Uterus (tissue), 4 donors: ENCODE results near the gene GALNT9. TPM values are rescaled to one million over a fixed set of nuclear protein-coding genes. Genes with fewer than 3 reads are reported as not detected.

Experiments used
- DNase-seq, 2 donors: peaks; one replicate each; pipeline ENCODE4 v3.0.0-alpha.2; 2019 to 2020
- H3K27ac ChIP-seq, 2 donors: fragments of 200-600 bp; sonication (generic); 1 replicate in 1 of 2; 2 replicates in 1 of 2; pipeline ENCODE4 v1.5.1; 2016 to 2018
- H3K27me3 ChIP-seq, 2 donors: fragments of 200-600 bp; sonication (generic); one replicate each; pipeline ENCODE4 v1.5.1; 2018 to 2019; ENCODE audit warnings: control low read depth in 1 of 2
- H3K36me3 ChIP-seq, 2 donors: fragments of 200-600 bp; sonication (generic); one replicate each; pipeline ENCODE4 v1.5.1; 2019; ENCODE audit warnings: control low read depth in 1 of 2
- H3K4me1 ChIP-seq, 2 donors: fragments of 200-600 bp; sonication (generic); one replicate each; pipeline ENCODE4 v1.5.1; 2018 to 2019; ENCODE audit warnings: control low read depth in 1 of 2
- H3K4me3 ChIP-seq, 2 donors: fragments of 200-600 bp; sonication (generic); 1 replicate in 1 of 2; 2 replicates in 1 of 2; pipeline ENCODE4 v1.5.1; 2018 to 2019; ENCODE audit warnings: mild to moderate bottlenecking in 1 of 2
- H3K9me3 ChIP-seq, 2 donors: fragments of 200-600 bp; sonication (generic); one replicate each; pipeline ENCODE4 v1.5.1; 2019; ENCODE audit warnings: control low read depth in 1 of 2
- POLR2A ChIP-seq, 2 donors: fragments of 450-650 bp; IDR thresholded peaks; one replicate each; pipeline ENCODE4 v1.6.1; 2016; ENCODE audit warnings: antibody characterized with exemption in 2 of 2, mild to moderate bottlenecking in 1 of 2, moderate library complexity in 1 of 2
- intact Hi-C: fragments of 100-400 bp; cut with DNase I; formaldehyde crosslinking; loops from one replicate; pipeline ENCODE4 v1.15.1; 2023; ENCODE audit warnings: low total_unique reads
- total RNA-seq, 4 donors: library from RNA; depleted of rRNA in 3 of 4; stranded (reverse); fragments of >200 nt in 3 of 4; gene quantifications; one replicate each; pipeline versions ENCODE4 v1.1.0 to v1.2.4, GENCODE V29; 2014 to 2023
- TF ChIP-seq, protein P1 (sequence below), 4 experiments: fragments of 200-600 bp in 2 of 4; fragments of 450-650 bp in 2 of 4; sonication (generic) in 2 of 4; IDR thresholded peaks; one replicate each; pipeline ENCODE4 v1.5.1; 2016 to 2019; ENCODE audit warnings: antibody characterized with exemption in 4 of 4, mild to moderate bottlenecking in 2 of 4, moderate library complexity in 1 of 4
- donor health status: DM: yes; HTN: yes; CAD: no.

GALNT9 gene
- total RNA-seq, 4 donors from 2014 or later = 1.5 to 4.3 TPM; not detected in 2

DNA sequence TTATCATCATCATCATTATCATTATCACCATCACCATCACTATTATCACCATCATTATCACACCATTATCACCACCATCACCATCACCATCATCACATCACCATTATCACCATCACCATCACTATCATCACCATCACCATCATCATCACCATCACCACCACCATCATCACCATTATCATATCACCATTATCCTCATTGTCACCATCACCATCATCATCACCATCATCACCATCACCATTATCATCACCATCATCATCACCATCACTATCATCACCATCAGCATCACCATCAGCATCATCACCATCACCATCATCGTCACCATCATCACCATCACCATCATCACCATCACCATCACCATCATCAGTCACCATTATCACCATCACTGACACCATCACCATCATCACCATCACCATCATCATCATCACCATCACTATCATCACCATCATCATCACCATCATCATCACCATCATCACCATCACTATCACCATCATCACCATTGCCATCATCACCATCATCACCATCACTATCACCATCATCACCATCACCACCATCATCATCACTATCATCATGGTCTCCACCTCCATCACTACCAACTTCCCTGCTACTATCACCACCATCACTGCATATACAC, 20.2 kb upstream of the GALNT9 start:
- H3K4me1 ChIP-seq = no peaks in the 10 kb centered on the region
- intact Hi-C loops = no loop called here

DNA sequence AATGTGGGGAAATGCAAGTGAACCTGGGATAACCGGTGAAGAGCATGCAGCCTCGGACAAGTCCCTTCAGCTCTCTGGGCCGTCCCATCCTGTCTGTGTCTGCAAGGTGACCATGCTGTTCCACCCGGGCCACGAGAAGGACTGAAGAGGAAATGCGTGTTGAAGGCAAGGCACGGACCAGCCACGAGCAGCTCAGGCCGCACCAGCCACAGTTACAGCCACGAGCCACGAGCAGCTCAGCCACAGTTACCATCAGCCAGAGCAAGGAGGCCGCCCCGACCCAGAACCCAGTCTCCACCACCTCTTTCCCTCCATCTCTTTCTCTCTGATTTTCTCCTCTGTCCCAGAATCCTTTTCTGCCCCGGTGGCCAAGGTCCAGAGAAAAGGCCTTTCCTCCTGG, 18.8 kb upstream of the GALNT9 start:
- TF ChIP-seq, protein P1, sequence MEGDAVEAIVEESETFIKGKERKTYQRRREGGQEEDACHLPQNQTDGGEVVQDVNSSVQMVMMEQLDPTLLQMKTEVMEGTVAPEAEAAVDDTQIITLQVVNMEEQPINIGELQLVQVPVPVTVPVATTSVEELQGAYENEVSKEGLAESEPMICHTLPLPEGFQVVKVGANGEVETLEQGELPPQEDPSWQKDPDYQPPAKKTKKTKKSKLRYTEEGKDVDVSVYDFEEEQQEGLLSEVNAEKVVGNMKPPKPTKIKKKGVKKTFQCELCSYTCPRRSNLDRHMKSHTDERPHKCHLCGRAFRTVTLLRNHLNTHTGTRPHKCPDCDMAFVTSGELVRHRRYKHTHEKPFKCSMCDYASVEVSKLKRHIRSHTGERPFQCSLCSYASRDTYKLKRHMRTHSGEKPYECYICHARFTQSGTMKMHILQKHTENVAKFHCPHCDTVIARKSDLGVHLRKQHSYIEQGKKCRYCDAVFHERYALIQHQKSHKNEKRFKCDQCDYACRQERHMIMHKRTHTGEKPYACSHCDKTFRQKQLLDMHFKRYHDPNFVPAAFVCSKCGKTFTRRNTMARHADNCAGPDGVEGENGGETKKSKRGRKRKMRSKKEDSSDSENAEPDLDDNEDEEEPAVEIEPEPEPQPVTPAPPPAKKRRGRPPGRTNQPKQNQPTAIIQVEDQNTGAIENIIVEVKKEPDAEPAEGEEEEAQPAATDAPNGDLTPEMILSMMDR (IDR thresholded peaks at IDR 0.05) = no peak
- no peaks in the 10 kb centered on the region for H3K27me3 ChIP-seq
- no peaks in the 10 kb centered on the region for H3K4me1 ChIP-seq
- H3K36me3 ChIP-seq = no peaks in the 10 kb centered on the region
- no peak overlapping the region for H3K4me3 ChIP-seq
- intact Hi-C loops = no loop called here
- no peak for DNase-seq
- H3K27ac ChIP-seq = no peak overlapping the region
- H3K9me3 ChIP-seq = no peaks in the 10 kb centered on the region

More for the DNA sequence above, 20.2 kb upstream of the GALNT9 start:
- Histone ChIP-seq H3K4me3 (no peak overlapping the region), H3K36me3 (no peaks in the 10 kb centered on the region), H3K27me3 (no peaks in the 10 kb centered on the region), H3K9me3 (no peaks in the 10 kb centered on the region), H3K27ac (no peak overlapping the region)
- DNase-seq = no peak
- TF ChIP-seq, protein P1 (IDR thresholded peaks at IDR 0.05) = no peak
- no peak for TF ChIP-seq POLR2A (IDR thresholded peaks at IDR 0.05)

DNA sequence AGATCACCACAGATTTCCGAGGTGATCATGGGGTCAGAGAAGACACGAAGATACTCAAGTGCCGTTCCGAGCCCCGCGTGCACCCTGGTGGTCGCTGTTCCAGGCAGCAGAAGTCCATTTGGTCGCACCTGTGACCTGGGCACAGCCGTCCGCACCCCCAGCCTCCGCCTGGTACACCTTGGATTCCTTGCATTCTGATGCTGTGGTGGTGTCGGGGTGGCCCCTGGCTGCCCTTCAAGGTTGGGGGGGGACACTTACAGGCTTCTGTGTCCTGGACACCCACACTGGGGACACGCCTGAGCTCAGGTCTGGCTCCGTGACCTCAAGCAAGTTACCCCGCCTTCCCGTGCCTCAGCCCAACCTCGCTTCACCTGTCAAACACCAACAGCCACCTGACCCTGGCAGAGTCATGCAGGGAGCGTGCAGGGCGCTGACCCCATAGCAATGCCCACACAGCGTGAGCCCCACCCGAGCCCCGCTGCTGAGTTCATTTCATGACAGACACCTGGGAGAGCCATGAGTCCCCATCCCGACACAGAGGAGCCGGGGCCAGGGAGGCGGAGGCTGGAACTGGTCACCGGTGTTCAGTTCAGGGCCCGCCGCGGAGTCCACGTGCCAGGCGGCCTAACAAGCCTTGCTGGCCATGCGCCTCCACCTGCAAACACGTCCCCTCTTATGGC, 17.9 kb upstream of the GALNT9 start:
- Histone ChIP-seq H3K4me1 (no peaks in the 10 kb centered on the region), H3K27ac (no peak overlapping the region), H3K9me3 (no peaks in the 10 kb centered on the region), H3K4me3 (no peak overlapping the region), H3K36me3 (no peaks in the 10 kb centered on the region), H3K27me3 (no peaks in the 10 kb centered on the region)
- intact Hi-C loops = no loop called here
- TF ChIP-seq, protein P1 (IDR thresholded peaks at IDR 0.05) = no peak
- no peak for TF ChIP-seq POLR2A (IDR thresholded peaks at IDR 0.05)
- DNase-seq = no peak

DNA sequence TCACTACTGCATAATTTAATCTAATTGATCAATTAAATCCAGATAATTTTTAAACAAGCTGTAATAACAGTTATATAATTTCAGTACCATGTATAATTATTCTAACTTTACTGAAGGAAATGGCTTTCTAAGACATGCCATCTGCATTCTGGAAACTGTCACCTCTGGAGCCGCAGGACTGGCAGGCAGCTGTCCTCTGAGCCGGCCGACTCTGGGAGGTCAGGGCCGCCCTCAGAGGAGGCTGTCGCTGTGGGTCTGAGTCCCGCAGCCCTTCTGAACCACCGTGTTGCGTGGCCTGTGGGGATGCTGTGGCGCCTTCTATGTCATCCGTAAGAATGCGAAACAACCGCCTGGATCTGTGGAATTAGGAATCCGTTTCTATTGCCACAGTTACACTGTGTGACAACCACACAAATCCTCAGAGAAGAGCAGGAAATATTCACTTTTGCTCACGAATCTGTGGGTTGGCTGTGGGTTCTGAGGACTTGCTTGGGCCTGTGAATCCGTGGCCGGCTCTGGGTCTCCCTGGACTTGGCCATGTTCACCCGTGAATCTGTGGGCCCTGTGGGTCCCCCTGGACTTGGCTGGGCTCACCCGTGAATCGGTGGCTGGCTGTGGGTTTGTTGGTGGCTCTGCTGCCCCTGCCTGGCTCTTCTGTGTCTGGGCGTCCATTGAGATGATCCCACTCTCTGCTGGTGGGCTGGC, 17.2 kb upstream of the GALNT9 start:
- no peak for DNase-seq
- TF ChIP-seq POLR2A (IDR thresholded peaks at IDR 0.05) = no peak
- TF ChIP-seq, protein P1 (IDR thresholded peaks at IDR 0.05) = no peak
- intact Hi-C loops = no loop called here
- Histone ChIP-seq H3K4me3 (no peak overlapping the region), H3K9me3 (no peaks in the 10 kb centered on the region), H3K27ac (no peak overlapping the region), H3K27me3 (no peaks in the 10 kb centered on the region), H3K4me1 (no peaks in the 10 kb centered on the region), H3K36me3 (no peaks in the 10 kb centered on the region)
